HG02623 (cell line): ENCODE data around the gene RSRC1.
A peak's percentile ranks its signal among the peaks of the same experiment; 100 is the strongest.
"Not testable (repeated sequence)": the region's sequence is repeated elsewhere in the genome, so short reads cannot be mapped to it uniquely, and the experiment has no call there.

Experiments
- ATAC-seq: cut with Tn5 transposase; IDR thresholded peaks from one replicate; pipeline ENCODE4 v1.9.1; 2021; ENCODE audit warnings: moderate library complexity; ENCODE audit not compliant: unreplicated experiment

Gene RSRC1

GRCh38 chr3:158313338-158313927 lies 203.5 kb downstream of the RSRC1 start:
- ATAC-seq: peak; percentile 48

GRCh38 chr3:158314426-158315357 lies 204.8 kb downstream of the RSRC1 start:
- peak; percentile 53 for ATAC-seq

GRCh38 chr3:158329696-158330441 lies 220.0 kb downstream of the RSRC1 start:
- not testable (repeated sequence) for ATAC-seq

- ATAC-seq: no peak
These were observed 221.0 kb downstream of the RSRC1 start for GRCh38 chr3:158330870-158331269.

- no peak for ATAC-seq
These were observed 223.8 kb downstream of the RSRC1 start for GRCh38 chr3:158333736-158334135.

GRCh38 chr3:158337110-158337509 lies 227.2 kb downstream of the RSRC1 start:
- no peak for ATAC-seq

- no peak for ATAC-seq
These were observed 229.7 kb downstream of the RSRC1 start for GRCh38 chr3:158339638-158340037.

- ATAC-seq: not testable (repeated sequence)
These were observed 231.1 kb downstream of the RSRC1 start for GRCh38 chr3:158340951-158341350.

- no peak for ATAC-seq
These were observed 238.1 kb downstream of the RSRC1 start for GRCh38 chr3:158347966-158348365.

- ATAC-seq: no peak
These were observed 241.1 kb downstream of the RSRC1 start for GRCh38 chr3:158350971-158351370.

- no peak for ATAC-seq
These were observed 242.7 kb downstream of the RSRC1 start for GRCh38 chr3:158352551-158352950.

- no peak for ATAC-seq
These were observed 244.8 kb downstream of the RSRC1 start for GRCh38 chr3:158354713-158355112.

- peak; percentile 88 for ATAC-seq
These were observed 246.0 kb downstream of the RSRC1 start for GRCh38 chr3:158355623-158356588.

GRCh38 chr3:158359339-158359738 lies 249.4 kb downstream of the RSRC1 start:
- ATAC-seq: no peak

GRCh38 chr3:158360756-158361448 lies 251.0 kb downstream of the RSRC1 start:
- ATAC-seq: no peak

- no peak for ATAC-seq
These were observed 258.4 kb downstream of the RSRC1 start for GRCh38 chr3:158368271-158368670.

- ATAC-seq: no peak
These were observed 259.4 kb downstream of the RSRC1 start for GRCh38 chr3:158369279-158369678.

GRCh38 chr3:158379517-158379916 lies 269.6 kb downstream of the RSRC1 start:
- ATAC-seq: no peak

GRCh38 chr3:158381262-158381868 lies 271.5 kb downstream of the RSRC1 start:
- ATAC-seq: no peak
